CD4-positive, alpha-beta memory T cell (primary cell): ENCODE results near the gene ABO. TPM values are rescaled to one million over a fixed set of nuclear protein-coding genes. Genes with fewer than 3 reads are reported as not detected.
"Not testable (repeated sequence)": the region's sequence is repeated elsewhere in the genome, so short reads cannot be mapped to it uniquely, and the experiment has no call there.

Experiments
- CTCF ChIA-PET: fragments of 350-600 bp; sonication (Branson Sonifier 250); formaldehyde crosslinking; loops from one replicate; lab custom pipeline; 2021; ENCODE audit warnings: inconsistent platforms; ENCODE audit not compliant: partially characterized antibody; lab: Charles Lee
- POLR2A ChIA-PET: fragments of 350-600 bp; sonication (Branson Sonifier 250); formaldehyde crosslinking; loops from one replicate; lab custom pipeline; 2021; ENCODE audit not compliant: partially characterized antibody; lab: Charles Lee
- DNase-seq, 5 donors: peaks; one replicate each; pipeline versions ENCODE4 v3.0.0 to v3.0.0-alpha.2; 2020 to 2022; ENCODE audit warnings: mixed read lengths in 1 of 5
- H3K27ac ChIP-seq: one replicate; pipeline ENCODE4 v1.7.0; 2013; ENCODE audit warnings: low read depth, low read length
- H3K27me3 ChIP-seq: 2 replicates; pipeline ENCODE4 v1.7.0; 2013; ENCODE audit warnings: mild to moderate bottlenecking, low read length, moderate library complexity; ENCODE audit not compliant: insufficient read depth
- H3K36me3 ChIP-seq: 2 replicates; pipeline ENCODE4 v1.7.0; 2013; ENCODE audit warnings: mild to moderate bottlenecking, low read length, moderate library complexity; ENCODE audit not compliant: insufficient read depth
- H3K4me1 ChIP-seq: 2 replicates; pipeline ENCODE4 v1.7.0; 2013; ENCODE audit warnings: mild to moderate bottlenecking, low read length, moderate library complexity; ENCODE audit not compliant: insufficient read depth
- H3K4me3 ChIP-seq, 2 donors: one replicate each; pipeline ENCODE4 v1.7.0; 2013; ENCODE audit warnings: low read length in 2 of 2, mild to moderate bottlenecking in 1 of 2
- H3K9me3 ChIP-seq, 2 donors: one replicate each; pipeline ENCODE4 v1.7.0; 2013; ENCODE audit warnings: low read length in 2 of 2, control low read depth in 1 of 2; ENCODE audit not compliant: control insufficient read depth in 1 of 2
- H3K27ac Mint-ChIP-seq, 7 donors: one replicate each; pipeline ENCODE4 v1.8.0; 2020 to 2021; ENCODE audit warnings: mixed read lengths in 7 of 7, mild to moderate bottlenecking in 6 of 7, inconsistent platforms in 3 of 7, moderate library complexity in 3 of 7
- H3K27me3 Mint-ChIP-seq, 2 donors: one replicate each; pipeline ENCODE4 v1.8.0; 2020 to 2021; ENCODE audit warnings: mixed read lengths in 2 of 2
- H3K36me3 Mint-ChIP-seq, 2 donors: one replicate each; pipeline ENCODE4 v1.8.0; 2020 to 2021; ENCODE audit warnings: mixed read lengths in 2 of 2, inconsistent platforms in 1 of 2, mild to moderate bottlenecking in 1 of 2
- H3K4me1 Mint-ChIP-seq, 4 donors: one replicate each; pipeline ENCODE4 v1.8.0; 2020 to 2021; ENCODE audit warnings: mixed read lengths in 4 of 4, mild to moderate bottlenecking in 1 of 4
- H3K4me3 Mint-ChIP-seq, 8 donors: one replicate each; pipeline ENCODE4 v1.8.0; 2020 to 2021; ENCODE audit warnings: mixed read lengths in 8 of 8, mild to moderate bottlenecking in 7 of 8, moderate library complexity in 6 of 8, inconsistent platforms in 3 of 8
- H3K9me3 Mint-ChIP-seq, 8 donors: one replicate each; pipeline ENCODE4 v1.8.0; 2020 to 2021; ENCODE audit warnings: mixed read lengths in 8 of 8, mild to moderate bottlenecking in 5 of 8, inconsistent platforms in 3 of 8, moderate library complexity in 1 of 8
- intact Hi-C: fragments of 100-400 bp; cut with micrococcal nuclease; formaldehyde crosslinking; loops from one replicate; pipeline ENCODE4 v1.15.1; 2023
- polyA plus RNA-seq, 2 donors: library from polyadenylated mRNA; unstranded; fragments of 300-500 nt; fragmentation: Illumina TruSeq; gene quantifications; one replicate each; pipeline ENCODE4 v1.2.3, GENCODE V29; 2021
- total RNA-seq, 2 experiments: library from RNA; stranded (reverse); gene quantifications; one replicate each; pipeline ENCODE4 v1.2.3, GENCODE V29; 2021

Gene ABO
- total and polyA plus RNA-seq, 4 experiments from 2014 or later = 0.29 to 1.7 (median 1.2) TPM; not detected in 1

GRCh38 chr9:133221177-133221809 lies 53.7 kb downstream of the ABO start:
- no peak overlapping the region for H3K27ac Mint-ChIP-seq
- no peaks in the 10 kb centered on the region for H3K36me3 Mint-ChIP-seq
- ChIA-PET CTCF (no interaction called here), POLR2A (no interaction called here)
- no peak overlapping the region for H3K4me3 Mint-ChIP-seq
- no peaks in the 10 kb centered on the region for H3K9me3 Mint-ChIP-seq
- no peaks in the 10 kb centered on the region for H3K27me3 ChIP-seq
- no peaks in the 10 kb centered on the region for H3K9me3 ChIP-seq
- H3K36me3 ChIP-seq = no peaks in the 10 kb centered on the region
- H3K27ac ChIP-seq = no peak overlapping the region
- H3K4me1 ChIP-seq = no peaks in the 10 kb centered on the region
- peaks cover 29 to 47% of the 10 kb centered on the region in 2 donors for H3K27me3 Mint-ChIP-seq
- H3K4me3 ChIP-seq = no peak overlapping the region
- intact Hi-C loops = no loop called here
- no peak for DNase-seq
- H3K4me1 Mint-ChIP-seq = no peaks in the 10 kb centered on the region

GRCh38 chr9:133218049-133218975 lies 56.7 kb downstream of the ABO start:
- intact Hi-C loops, H3K4me1 ChIP-seq, CTCF ChIA-PET, H3K4me1 Mint-ChIP-seq, H3K36me3 Mint-ChIP-seq, H3K36me3 ChIP-seq, H3K9me3 ChIP-seq, H3K27me3 ChIP-seq, DNase-seq, POLR2A ChIA-PET, H3K27ac ChIP-seq, H3K27ac Mint-ChIP-seq, H3K4me3 ChIP-seq, H3K4me3 Mint-ChIP-seq: not testable (repeated sequence)
- H3K27me3 Mint-ChIP-seq = peaks cover 33 to 51% of the 10 kb centered on the region in 2 donors
- peaks cover 0 to 11% (median 3%) of the 10 kb centered on the region in 8 donors for H3K9me3 Mint-ChIP-seq

GRCh38 chr9:133217333-133217988 lies 57.5 kb downstream of the ABO start:
- H3K27me3 ChIP-seq, H3K4me3 ChIP-seq, H3K9me3 ChIP-seq, H3K4me1 ChIP-seq, H3K4me1 Mint-ChIP-seq, POLR2A ChIA-PET, H3K36me3 Mint-ChIP-seq, DNase-seq, intact Hi-C loops, H3K27ac ChIP-seq, H3K36me3 ChIP-seq, H3K27ac Mint-ChIP-seq, H3K4me3 Mint-ChIP-seq, CTCF ChIA-PET: not testable (repeated sequence)
- H3K9me3 Mint-ChIP-seq = peaks cover 0 to 11% (median 3%) of the 10 kb centered on the region in 8 donors
- H3K27me3 Mint-ChIP-seq = peaks cover 33 to 47% of the 10 kb centered on the region in 2 donors

GRCh38 chr9:133214276-133214675 lies 60.7 kb downstream of the ABO start:
- H3K36me3 ChIP-seq, H3K27ac Mint-ChIP-seq, H3K4me3 ChIP-seq, H3K27me3 ChIP-seq, H3K4me1 ChIP-seq, H3K4me1 Mint-ChIP-seq, POLR2A ChIA-PET, DNase-seq, intact Hi-C loops, H3K27ac ChIP-seq, H3K36me3 Mint-ChIP-seq, H3K4me3 Mint-ChIP-seq, H3K9me3 ChIP-seq: not testable (repeated sequence)
- peaks cover 0 to 11% (median 3%) of the 10 kb centered on the region in 8 donors for H3K9me3 Mint-ChIP-seq
- H3K27me3 Mint-ChIP-seq = peaks cover 36 to 49% of the 10 kb centered on the region in 2 donors
- CTCF ChIA-PET = interaction anchor here (0.8 kb wide), 1 partner anchor 28 kb away, joined by 3 read pairs; no protein-coding TSS in a partner anchor

DNA sequence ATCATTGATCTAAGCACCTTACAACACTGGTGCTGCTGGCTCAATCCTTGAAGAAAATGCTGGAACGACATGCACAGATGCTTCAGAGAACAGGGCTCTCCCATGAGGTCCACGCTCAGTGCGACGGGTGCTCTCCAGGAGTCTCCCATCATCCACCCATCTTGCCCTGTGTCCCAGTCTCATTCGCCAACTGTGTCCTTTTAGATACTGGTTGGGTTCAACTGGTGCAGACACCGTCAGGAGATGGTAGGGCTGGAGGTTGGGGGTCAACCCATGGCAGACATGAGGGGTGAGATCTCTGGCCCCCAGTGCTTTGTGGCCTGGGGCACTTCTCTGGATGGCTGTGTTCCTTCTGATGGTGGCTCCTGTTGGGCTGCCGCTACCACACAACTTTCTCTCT lies 64.4 kb downstream of the ABO start:
- no peaks in the 10 kb centered on the region for H3K4me1 Mint-ChIP-seq
- peaks cover 24 to 28% of the 10 kb centered on the region in 2 donors for H3K27me3 Mint-ChIP-seq
- H3K4me3 ChIP-seq = no peak overlapping the region
- intact Hi-C loops = no loop called here
- H3K9me3 ChIP-seq = no peaks in the 10 kb centered on the region
- H3K9me3 Mint-ChIP-seq = peaks cover 0 to 11% (median 3%) of the 10 kb centered on the region in 8 donors
- H3K36me3 ChIP-seq = no peaks in the 10 kb centered on the region
- H3K36me3 Mint-ChIP-seq = no peaks in the 10 kb centered on the region
- no peak overlapping the region for H3K4me3 Mint-ChIP-seq
- H3K27ac Mint-ChIP-seq = no peak overlapping the region
- H3K4me1 ChIP-seq = no peaks in the 10 kb centered on the region
- no peaks in the 10 kb centered on the region for H3K27me3 ChIP-seq
- DNase-seq = no peak
- no peak overlapping the region for H3K27ac ChIP-seq
- CTCF ChIA-PET = no interaction called here
- POLR2A ChIA-PET = no interaction called here

GRCh38 chr9:133210202-133210532 lies 64.8 kb downstream of the ABO start:
- Mint-ChIP-seq H3K4me3 (no peak overlapping the region), H3K4me1 (no peaks in the 10 kb centered on the region), H3K27me3 (peaks cover 22 to 26% of the 10 kb centered on the region in 2 donors), H3K36me3 (no peaks in the 10 kb centered on the region), H3K27ac (no peak overlapping the region), H3K9me3 (peaks cover 0 to 11% (median 2%) of the 10 kb centered on the region in 8 donors)
- ChIA-PET CTCF (no interaction called here), POLR2A (no interaction called here)
- Histone ChIP-seq H3K4me1 (no peaks in the 10 kb centered on the region), H3K4me3 (no peak overlapping the region), H3K27ac (no peak overlapping the region), H3K9me3 (no peaks in the 10 kb centered on the region), H3K27me3 (no peaks in the 10 kb centered on the region), H3K36me3 (no peaks in the 10 kb centered on the region)
- intact Hi-C loops = no loop called here
- no peak for DNase-seq
